TTC549 (cell line): ENCODE results near the gene MRM2.

Experiments used
- FAIRE-seq: peaks from 2 replicates; lab custom pipeline; 2012; peaks lifted over from hg19 to GRCh38; lab: Jason Lieb, UNC

The MRM2 gene

GRCh38 chr7:2220506-2220905, 21.5 kb downstream of the MRM2 start:
- no peak for FAIRE-seq

DNA sequence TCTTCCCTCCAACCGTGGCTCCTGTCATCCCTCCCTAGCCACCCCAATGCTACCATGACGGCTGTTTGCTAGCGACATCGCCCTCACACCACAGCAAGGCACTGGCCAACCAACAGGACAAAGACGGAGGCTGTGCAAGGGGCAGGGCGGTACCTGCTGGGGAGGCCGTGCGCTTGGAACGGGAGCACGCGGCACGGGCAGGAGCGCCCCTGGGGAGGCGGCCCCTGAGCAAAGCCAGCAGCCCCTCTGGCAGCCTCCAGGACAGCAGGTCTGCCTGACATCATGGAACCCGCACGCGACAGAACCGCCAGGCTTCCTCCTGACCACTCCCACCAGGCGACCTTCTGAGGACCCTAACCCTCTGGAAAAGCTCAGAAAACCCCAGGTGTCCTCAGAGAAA, 22.0 kb downstream of the MRM2 start:
- no peak for FAIRE-seq

GRCh38 chr7:2219606-2220005, 22.4 kb downstream of the MRM2 start:
- FAIRE-seq, result no peak

DNA sequence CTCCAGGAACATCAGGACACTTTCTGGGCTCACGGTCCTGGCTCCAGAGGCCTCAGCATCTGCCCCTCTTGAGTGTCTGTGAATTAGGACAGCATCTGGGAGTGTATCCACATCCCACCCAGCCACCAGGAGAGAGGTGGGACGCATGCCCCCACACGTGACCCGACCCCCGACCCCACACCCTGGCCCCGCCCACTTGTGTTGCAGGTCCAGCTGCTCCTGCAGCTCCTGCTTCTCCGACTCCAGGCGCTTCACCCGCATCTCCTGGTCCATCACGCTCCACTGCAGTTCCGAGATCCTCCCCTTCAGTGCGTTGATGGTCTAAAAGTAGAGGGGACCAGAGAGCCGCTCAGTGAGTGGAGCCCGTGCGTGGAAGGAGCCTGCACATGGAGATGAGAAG, 22.9 kb downstream of the MRM2 start:
- FAIRE-seq, result no peak

- FAIRE-seq, result no peak
Observed at GRCh38 chr7:2218444-2218785, 23.6 kb downstream of the MRM2 start.

DNA sequence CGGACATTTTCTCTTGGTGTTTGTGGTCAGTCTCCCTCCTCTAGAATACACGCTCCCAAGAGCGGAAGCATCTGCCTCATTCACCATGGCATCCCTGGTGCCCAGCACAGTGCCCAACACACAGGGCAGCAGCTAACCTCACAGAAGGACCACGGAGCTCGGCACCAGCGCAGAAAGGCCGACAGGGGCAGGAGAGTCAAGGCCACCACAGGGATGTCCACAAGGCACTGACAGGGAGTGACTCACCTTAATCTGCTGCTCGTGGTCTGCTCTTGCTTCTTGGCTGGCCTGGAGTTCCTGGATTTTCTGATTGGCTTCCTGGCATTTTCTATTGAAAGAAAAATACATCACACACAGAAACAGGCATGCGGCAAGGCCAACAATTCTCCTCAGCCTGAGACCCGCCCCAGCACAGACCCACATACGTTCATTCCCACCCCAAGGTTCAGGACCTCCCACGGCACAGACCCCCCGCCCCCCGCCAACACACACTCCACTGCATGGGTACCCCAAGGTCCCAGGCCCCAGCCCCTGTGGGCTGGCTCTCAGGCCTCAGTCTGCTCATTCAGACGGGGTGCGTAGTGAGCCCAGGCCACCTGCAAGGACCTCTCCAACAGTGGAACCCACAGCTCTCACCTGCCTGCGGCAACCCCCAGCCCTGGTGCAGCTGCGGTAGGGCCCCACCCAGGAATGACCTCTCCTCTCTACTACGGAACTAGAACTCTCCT, 24.1 kb downstream of the MRM2 start:
- no peak for FAIRE-seq

DNA sequence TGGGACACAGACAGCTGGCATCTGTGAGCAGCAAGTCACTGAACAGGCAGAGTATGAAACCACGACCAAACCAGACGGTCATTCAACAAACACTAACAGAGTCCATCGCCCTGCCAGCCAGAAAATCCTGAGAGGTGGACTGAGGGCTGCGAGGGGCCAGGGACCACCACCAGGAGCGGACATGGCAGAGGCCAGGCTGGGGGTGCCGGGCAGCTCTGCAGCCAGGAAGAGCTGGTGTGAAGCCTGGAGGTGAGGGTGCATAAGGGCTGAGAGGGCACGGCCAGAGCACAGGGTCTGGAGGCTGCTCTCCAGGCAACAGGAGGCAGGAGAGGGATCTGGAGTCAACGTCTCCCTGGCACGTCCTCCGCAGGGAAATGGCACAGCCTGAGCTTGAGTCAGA, 24.8 kb downstream of the MRM2 start:
- no peak for FAIRE-seq

- FAIRE-seq, result no peak
Observed at GRCh38 chr7:2215851-2216250, 26.2 kb downstream of the MRM2 start.

GRCh38 chr7:2214636-2215035, 27.4 kb downstream of the MRM2 start:
- FAIRE-seq, result no peak

DNA sequence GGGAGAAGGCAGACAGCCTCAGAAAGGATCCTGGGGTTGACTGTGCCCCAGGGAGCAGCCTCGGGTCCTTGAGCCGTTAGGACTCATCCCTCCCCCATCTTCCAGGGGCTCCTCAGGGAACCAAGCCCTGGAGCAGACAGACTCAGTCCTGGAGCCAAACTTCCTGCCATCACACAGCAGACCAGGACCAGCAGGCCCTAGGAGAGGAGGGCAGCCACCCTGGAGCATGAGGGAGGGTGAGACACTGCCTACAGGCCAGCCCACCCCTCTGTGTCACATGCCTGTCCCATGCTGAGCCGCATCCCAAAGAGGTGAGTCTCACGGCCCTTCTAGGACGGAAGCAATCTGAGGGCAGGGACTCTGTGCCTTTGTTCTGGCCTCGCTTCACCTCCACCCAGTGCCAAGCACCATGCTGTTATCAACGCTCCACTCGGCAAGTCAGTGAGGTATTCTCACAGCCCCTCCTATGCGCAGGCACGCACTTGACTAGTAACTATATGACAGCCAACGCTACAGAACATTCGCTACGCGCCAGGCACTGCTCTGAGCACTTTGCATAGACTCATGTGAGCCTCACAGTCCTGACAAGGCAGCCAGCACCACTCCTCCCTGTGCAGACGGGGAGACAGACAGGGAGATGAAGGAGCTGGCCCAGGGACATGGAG, 28.3 kb downstream of the MRM2 start:
- FAIRE-seq, result no peak

GRCh38 chr7:2212906-2213305, 29.1 kb downstream of the MRM2 start:
- FAIRE-seq, result no peak

- no peak for FAIRE-seq
Observed at GRCh38 chr7:2211926-2212325, 30.1 kb downstream of the MRM2 start.

- FAIRE-seq, result no peak
Observed at GRCh38 chr7:2211259-2211880, 30.6 kb downstream of the MRM2 start.

- no peak for FAIRE-seq
Observed at GRCh38 chr7:2210551-2211258, 31.3 kb downstream of the MRM2 start.

GRCh38 chr7:2209961-2210323, 32.1 kb downstream of the MRM2 start:
- FAIRE-seq, result no peak

DNA sequence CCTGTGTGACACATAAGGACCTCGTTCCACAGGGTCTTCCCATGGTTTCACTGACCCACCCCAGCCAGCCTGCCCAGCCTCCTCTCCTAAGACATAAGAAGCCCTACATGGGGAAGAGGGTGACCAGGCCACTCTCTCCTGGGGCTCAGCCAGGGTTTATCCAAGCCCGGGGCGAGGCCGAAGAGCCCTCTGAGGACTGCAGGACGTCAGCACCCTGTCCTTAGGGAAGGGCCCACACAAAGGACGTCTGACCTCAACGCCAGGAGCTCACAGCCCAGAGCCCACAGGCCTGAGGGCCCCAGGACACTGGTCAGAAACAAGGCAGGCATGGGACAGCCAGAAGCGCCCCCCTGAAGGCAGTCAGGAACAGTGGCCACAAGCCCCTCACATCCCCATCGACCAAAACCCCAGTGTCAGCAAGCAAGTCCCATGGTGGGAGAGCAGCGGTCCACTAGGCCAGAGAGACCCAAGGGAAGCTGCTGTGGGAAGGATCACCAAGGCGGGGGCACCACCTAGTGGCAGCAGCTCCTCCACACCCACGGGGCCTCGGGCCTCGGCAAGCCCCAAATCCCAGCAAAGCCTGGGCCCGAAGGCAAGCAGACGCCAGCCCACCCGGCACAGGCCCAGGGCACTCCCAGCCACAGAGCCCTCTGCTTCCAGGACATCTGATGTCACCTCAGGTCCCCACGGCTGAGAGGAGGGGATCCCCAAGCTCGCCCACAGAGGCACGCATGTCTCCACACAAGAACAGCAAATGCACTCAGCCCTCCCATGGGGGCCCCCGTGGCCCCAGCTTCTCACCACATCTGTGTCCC, 32.7 kb downstream of the MRM2 start:
- FAIRE-seq, result no peak

GRCh38 chr7:2208712-2209111, 33.3 kb downstream of the MRM2 start:
- no peak for FAIRE-seq

GRCh38 chr7:2205036-2205780, 36.8 kb downstream of the MRM2 start:
- no peak for FAIRE-seq

GRCh38 chr7:2204446-2204845, 37.6 kb downstream of the MRM2 start:
- FAIRE-seq, result no peak

DNA sequence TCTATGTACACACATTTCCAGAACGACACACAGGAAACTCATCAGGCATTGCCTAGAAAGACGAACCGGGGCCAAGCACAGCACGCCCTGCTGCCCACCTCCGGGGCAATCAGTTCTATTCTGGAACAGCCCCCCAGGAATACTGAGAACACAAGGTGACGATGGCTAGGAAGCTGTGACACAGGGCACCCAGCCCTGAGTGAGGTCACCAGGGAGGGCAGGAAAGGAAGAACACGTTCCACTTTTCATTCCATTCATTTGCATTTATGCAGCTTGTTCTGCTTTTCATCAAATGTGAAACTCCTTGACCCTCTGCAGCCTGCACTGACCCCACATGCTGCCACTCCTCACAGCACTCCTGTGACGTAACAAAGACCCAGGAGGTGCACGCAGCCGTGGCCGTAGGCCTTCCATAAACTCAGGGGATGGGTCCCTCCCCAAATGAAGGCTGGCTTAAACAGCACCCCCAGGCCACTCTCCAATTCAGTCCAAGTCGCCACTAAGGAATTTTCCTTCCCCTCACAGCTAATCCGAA, 38.2 kb downstream of the MRM2 start:
- FAIRE-seq, result no peak
